ENCODE results near the gene DNMT3L. TPM values are rescaled to one million over a fixed set of nuclear protein-coding genes. Genes with fewer than 3 reads are reported as not detected.

DNMT3L gene
- total RNA-seq, 1 experiment from 2014 or later = not detected

DNA sequence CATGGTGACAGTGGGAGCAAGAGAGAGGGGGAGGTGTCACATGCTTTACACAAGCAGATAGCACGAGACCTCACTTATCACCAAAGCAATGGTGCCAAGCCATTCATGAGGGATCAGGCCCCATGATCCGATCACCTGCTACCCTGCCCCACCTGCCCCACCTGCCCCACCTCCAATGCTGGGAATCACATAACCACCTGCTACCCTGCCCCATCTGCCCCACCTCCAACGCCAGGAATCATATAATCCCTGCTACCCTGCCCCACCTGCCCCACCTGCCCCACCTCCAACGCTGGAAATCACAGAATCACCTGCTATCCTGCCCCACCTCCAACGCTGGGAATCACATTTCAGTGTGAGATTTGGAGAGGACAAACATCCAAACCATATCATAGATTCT, 13.3 kb upstream of the DNMT3L start (continued):
- TF ChIP-seq ARID4B (CRISPR knock-in tag; IDR thresholded peaks at IDR 0.05; ENCODE audit: borderline replicate concordance) (no peak), ERG (CRISPR knock-in tag; IDR thresholded peaks at IDR 0.05) (no peak)

- DNase-seq (ENCODE audit: low spot score) (no peak), ATAC-seq (no peak)
- H3K36me3 Mint-ChIP-seq = no peaks in the 10 kb centered on the region
- ChIA-PET POLR2A (no interaction called here), CTCF (no interaction called here)
- no peaks in the 10 kb centered on the region for H3K4me1 Mint-ChIP-seq
- no peak for TF ChIP-seq MXD4 (CRISPR knock-in tag; IDR thresholded peaks at IDR 0.05; ENCODE audit: borderline replicate concordance)
- TF ChIP-seq FOXK1 (CRISPR knock-in tag; IDR thresholded peaks at IDR 0.05) = no peak
- TF ChIP-seq CREB1 (CRISPR knock-in tag; IDR thresholded peaks at IDR 0.05) = no peak
- TF ChIP-seq, protein P1, sequence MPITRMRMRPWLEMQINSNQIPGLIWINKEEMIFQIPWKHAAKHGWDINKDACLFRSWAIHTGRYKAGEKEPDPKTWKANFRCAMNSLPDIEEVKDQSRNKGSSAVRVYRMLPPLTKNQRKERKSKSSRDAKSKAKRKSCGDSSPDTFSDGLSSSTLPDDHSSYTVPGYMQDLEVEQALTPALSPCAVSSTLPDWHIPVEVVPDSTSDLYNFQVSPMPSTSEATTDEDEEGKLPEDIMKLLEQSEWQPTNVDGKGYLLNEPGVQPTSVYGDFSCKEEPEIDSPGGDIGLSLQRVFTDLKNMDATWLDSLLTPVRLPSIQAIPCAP (CRISPR knock-in tag; IDR thresholded peaks at IDR 0.05) = no peak
- TF ChIP-seq ZNF396 (CRISPR knock-in tag; IDR thresholded peaks at IDR 0.05; ENCODE audit: borderline replicate concordance) = no peak
- TF ChIP-seq NR2C2 (CRISPR knock-in tag; IDR thresholded peaks at IDR 0.05) = no peak
- no peak for TF ChIP-seq ZBTB21 (CRISPR knock-in tag; IDR thresholded peaks at IDR 0.05; ENCODE audit: borderline replicate concordance)
- no peaks in the 10 kb centered on the region for H3K9me3 Mint-ChIP-seq
- no peak overlapping the region for H3K4me3 Mint-ChIP-seq
- peaks cover 4% of the 10 kb centered on the region; the same call in 1 of the 2 replicates for H3K27me3 Mint-ChIP-seq (ENCODE audit: low read depth)
- H3K27ac Mint-ChIP-seq = no peak overlapping the region
Measured at GRCh38 chr21:44273046-44273445, 11.3 kb upstream of the DNMT3L start.

DNA sequence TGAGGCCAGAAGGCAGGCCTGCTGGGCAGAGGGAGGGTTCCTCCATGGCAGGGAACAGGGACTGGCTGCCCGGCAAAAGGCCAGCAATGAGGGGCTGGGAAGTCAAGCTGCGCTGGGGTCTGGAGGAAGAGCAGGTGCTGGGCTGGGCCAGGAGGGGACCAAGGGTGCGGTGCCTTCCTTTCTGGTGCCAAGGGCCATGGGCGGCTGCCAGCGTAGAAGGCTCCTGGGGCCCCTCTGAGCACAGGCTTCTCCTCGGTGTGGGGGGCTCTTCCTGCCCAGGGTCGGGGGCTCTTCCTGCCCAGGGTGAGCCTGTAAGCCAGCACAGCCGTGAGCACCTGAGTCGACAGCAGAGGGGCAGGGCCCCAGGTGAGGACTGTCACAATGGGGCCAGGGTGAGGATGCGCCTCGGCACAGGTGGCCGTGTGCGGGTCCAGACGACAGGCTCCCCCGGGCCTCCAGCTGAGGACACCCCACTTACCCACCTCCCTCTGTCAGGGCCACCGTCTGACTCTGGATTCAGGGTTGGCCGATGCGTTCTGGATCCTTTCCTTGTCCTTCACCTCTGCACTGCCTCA, 10.7 kb upstream of the DNMT3L start:
- no peak for DNase-seq (ENCODE audit: low spot score)
- Mint-ChIP-seq H3K4me1 (no peaks in the 10 kb centered on the region), H3K36me3 (no peaks in the 10 kb centered on the region), H3K4me3 (no peak overlapping the region), H3K9me3 (no peaks in the 10 kb centered on the region), H3K27me3 (ENCODE audit: low read depth) (peaks cover 4% of the 10 kb centered on the region; the same call in 1 of the 2 replicates), H3K27ac (no peak overlapping the region)
- no peak for ATAC-seq
- ChIA-PET POLR2A (no interaction called here), CTCF (no interaction called here)
- TF ChIP-seq CBFB (CRISPR knock-in tag; IDR thresholded peaks at IDR 0.05; ENCODE audit: low read depth) = no peak
- TF ChIP-seq ZNF232 (CRISPR knock-in tag; IDR thresholded peaks at IDR 0.05) = no peak
- no peak for TF ChIP-seq JUN (CRISPR knock-in tag; IDR thresholded peaks at IDR 0.05)
- no peak for TF ChIP-seq STAT6 (CRISPR knock-in tag; conservative IDR thresholded peaks at IDR 0.05; ENCODE audit: low read depth)
- no peak for TF ChIP-seq PRDM15 (CRISPR knock-in tag; IDR thresholded peaks at IDR 0.05)
- TF ChIP-seq SOX15 (CRISPR knock-in tag; IDR thresholded peaks at IDR 0.05) = no peak
- TF ChIP-seq, protein P2, sequence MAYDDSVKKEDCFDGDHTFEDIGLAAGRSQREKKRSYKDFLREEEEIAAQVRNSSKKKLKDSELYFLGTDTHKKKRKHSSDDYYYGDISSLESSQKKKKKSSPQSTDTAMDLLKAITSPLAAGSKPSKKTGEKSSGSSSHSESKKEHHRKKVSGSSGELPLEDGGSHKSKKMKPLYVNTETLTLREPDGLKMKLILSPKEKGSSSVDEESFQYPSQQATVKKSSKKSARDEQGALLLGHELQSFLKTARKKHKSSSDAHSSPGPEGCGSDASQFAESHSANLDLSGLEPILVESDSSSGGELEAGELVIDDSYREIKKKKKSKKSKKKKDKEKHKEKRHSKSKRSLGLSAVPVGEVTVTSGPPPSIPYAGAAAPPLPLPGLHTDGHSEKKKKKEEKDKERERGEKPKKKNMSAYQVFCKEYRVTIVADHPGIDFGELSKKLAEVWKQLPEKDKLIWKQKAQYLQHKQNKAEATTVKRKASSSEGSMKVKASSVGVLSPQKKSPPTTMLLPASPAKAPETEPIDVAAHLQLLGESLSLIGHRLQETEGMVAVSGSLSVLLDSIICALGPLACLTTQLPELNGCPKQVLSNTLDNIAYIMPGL (CRISPR knock-in tag; IDR thresholded peaks at IDR 0.05) = no peak

Measured in WTC11 (cell line).